ENCODE data around the gene IFITM10. TPM values are rescaled to one million over a fixed set of nuclear protein-coding genes. Genes with fewer than 3 reads are reported as not detected.

Gene IFITM10
- total and polyA plus RNA-seq, 10 of the 15 experiments (the other 5 are each of a cell fraction or from before 2014, with no cell fraction given), result 0.04 to 0.27 TPM; not detected in 8

DNA sequence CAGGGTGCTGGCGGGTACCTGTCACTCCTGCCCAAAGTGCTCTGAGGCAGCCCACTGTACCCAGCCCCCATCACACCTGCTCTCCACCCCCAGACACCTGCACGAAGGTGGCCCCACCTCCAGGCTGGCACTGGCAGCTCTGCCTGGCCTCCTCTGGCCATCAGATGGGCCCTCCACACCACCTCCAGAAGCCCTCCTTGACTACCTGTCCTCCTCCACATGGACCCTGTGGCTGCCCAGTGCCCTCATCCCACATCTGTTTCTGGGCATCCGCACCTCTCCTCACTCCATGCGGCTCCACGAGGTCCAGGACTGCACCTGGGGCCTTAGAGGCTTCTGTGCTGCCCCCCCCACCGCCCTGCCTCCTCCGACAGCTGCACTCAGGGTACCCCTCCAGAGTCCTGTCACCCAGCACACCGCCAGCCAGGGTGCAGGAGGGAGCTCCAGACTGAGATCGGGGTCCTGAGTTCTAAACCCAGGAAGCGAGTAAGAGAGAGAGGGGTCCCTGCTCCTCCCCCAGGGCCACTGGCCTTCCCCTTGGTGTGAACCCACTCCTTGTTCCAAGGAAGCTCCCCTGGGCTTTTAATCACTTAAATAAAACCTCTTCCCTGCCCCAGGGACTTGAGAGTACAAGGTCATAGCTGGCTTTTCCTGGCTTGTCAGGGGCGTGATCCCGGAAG lies 11.6 kb upstream of the IFITM10 start (continued):
- TF ChIP-seq ZNF274 (IDR thresholded peaks at IDR 0.05; ENCODE audit: insufficient read depth, insufficient read length) (no peak), CREB1 (IDR thresholded peaks at IDR 0.05; ENCODE audit: low read depth) (no peak), YY1 (IDR thresholded peaks at IDR 0.05; ENCODE audit: low read depth, low read length) (no peak), NR2C1 (IDR thresholded peaks at IDR 0.05) (no peak), IKZF2 (IDR thresholded peaks at IDR 0.05) (no peak)

DNA sequence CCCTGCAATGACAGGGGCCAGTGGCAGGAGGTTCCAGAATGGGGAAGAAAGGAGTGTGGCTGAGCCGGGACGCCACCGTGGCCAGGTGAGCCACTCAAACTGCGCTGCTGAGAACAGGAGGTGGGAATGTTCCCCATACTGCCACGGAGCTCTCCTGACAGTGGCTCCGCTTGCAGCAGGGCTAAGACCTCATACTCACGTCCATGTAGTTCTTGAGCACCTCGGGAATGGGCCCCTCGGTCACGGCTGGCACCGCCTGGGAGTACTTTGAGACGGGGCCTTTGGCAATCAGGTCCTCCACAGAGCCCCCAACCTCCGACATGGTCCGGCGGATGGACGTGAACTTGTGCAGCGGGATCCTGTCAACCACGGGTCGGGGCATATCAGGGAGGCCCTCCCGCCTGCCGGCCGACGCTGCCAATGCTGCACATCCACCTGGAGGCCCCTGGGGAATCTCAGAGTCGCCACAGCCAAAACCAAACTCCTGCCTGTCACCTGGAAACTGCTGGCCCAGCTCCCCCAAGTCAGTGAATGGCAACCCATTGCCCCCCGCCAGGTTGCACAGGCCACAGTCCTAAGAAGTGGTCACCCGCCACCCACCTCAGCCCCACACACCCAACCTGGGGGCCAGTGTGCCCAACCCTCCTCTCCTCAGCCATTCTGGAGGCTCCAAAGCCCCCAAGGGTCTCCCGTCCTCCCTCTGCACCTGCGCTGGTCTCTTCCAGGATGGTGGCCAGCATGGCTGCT lies 10.9 kb upstream of the IFITM10 start:
- ChIA-PET SMC1A (ENCODE audit: uncharacterized antibody, unreplicated experiment) (no interaction called here), POLR2A (no interaction called here), CTCF (interaction anchor here (1.3 kb wide), 1 partner anchor 67 kb away, joined by 3 read pairs; no protein-coding TSS in a partner anchor), RAD21 (ENCODE audit: unreplicated experiment) (no interaction called here)
- FAIRE-seq (no peak), DNase-seq (ENCODE audit: low read depth, low spot score) (no peak), ATAC-seq (no peak)
- no peaks in the 10 kb centered on the region for H3K9me3 ChIP-seq (replicated peaks; ENCODE audit: control insufficient read depth, insufficient read depth, low read length)
- H3K9ac ChIP-seq (ENCODE audit: control insufficient read depth, insufficient read depth, low read length), result no peak overlapping the region
- intact Hi-C loops (cut with micrococcal nuclease; ENCODE audit: unreplicated experiment) (no loop called here), in situ Hi-C loops (cut with MboI) (no loop called here)
- H3K4me3 ChIP-seq, result no peak overlapping the region
- H3K4me2 ChIP-seq (ENCODE audit: control insufficient read depth, insufficient read depth), result no peak overlapping the region
- peaks cover 12% of the 10 kb centered on the region for H3K4me1 ChIP-seq (ENCODE audit: control insufficient read depth, insufficient read depth, low read length)
- TF ChIP-seq POLR2AphosphoS5 (IDR thresholded peaks at IDR 0.05; ENCODE audit: low read length) (no peak), GATAD2B (conservative IDR thresholded peaks at IDR 0.05; ENCODE audit: low read depth) (no peak), KLF5 (IDR thresholded peaks at IDR 0.05; ENCODE audit: partially characterized antibody) (no peak), ZBTB11 (CRISPR knock-in tag; IDR thresholded peaks at IDR 0.05) (no peak)
- no TSS peak for BruUV-seq (replicated peaks)
- H3K27me3 ChIP-seq (replicated peaks in 1 of 2; ENCODE audit: control insufficient read depth in 2 of 2, insufficient read depth in 2 of 2, low read length in 1 of 2), result no peaks in the 10 kb centered on the region
- 92% methylated on average over 28 of the region's 28 CpGs for WGBS (ENCODE audit: insufficient coverage, insufficient replicate concordance, low lambda C conversion rate, missing lambda C conversion rate)
- H3K27ac ChIP-seq (ENCODE audit: control insufficient read depth, insufficient read depth), result no peak overlapping the region
- no peaks in the 10 kb centered on the region for H3K36me3 ChIP-seq (ENCODE audit: control insufficient read depth in 2 of 2, insufficient read depth in 2 of 2, low read length in 1 of 2)
- H4K20me1 ChIP-seq (ENCODE audit: control insufficient read depth, insufficient read depth), result no peaks in the 10 kb centered on the region; the same call in 1 of the 2 replicates
- H3K79me2 ChIP-seq (ENCODE audit: control insufficient read depth, insufficient read depth, low read length), result peaks cover 2% of the 10 kb centered on the region
- no peak overlapping the region for H2AFZ ChIP-seq (ENCODE audit: control insufficient read depth, low read depth, low read length)

Measured in GM12878 (cell line).